ENCODE measurements around the gene TSC22D4. TPM values are rescaled to one million over a fixed set of nuclear protein-coding genes. Genes with fewer than 3 reads are reported as not detected.
A peak's percentile ranks its signal among the peaks of the same experiment; 100 is the strongest.
"Not testable (repeated sequence)": the region's sequence is repeated elsewhere in the genome, so short reads cannot be mapped to it uniquely, and the experiment has no call there.

The TSC22D4 gene
- total RNA-seq: 100 to 1,000 TPM; 157 to 159 TPM

- Mint-ChIP-seq H3K27ac (peak within 1 kb of the TSS; percentile 99), H3K27me3 (peaks cover 3% of the 10 kb centered on the region), H3K4me1 (peaks cover 28% of the 10 kb centered on the region), H3K4me3 (peak within 1 kb of the TSS; percentile 100), H3K36me3 (peaks cover 22% of the 10 kb centered on the region), H3K9me3 (no peaks in the 10 kb centered on the region)
- ATAC-seq (ENCODE audit: low read depth) (peak; percentile 78), DNase-seq (peak; percentile 93)
- POLR2A ChIA-PET: interaction anchor here (0.6 to 2.2 kb wide), 24 partner anchors 9 to 378 kb away, joined by 3 to 13 read pairs (median 4); partner anchors contain the start of genes AGFG2, AP4M1, FBXO24 and LRCH4
Observed at GRCh38 chr7:100478958-100479660, at the start of gene TSC22D4. TSC22D4 (minus strand) TSS chr7:100479214; CDS start chr7:100478038, 1,176 bp downstream.

- not testable (repeated sequence) for H3K27ac Mint-ChIP-seq; H3K36me3 Mint-ChIP-seq; ATAC-seq (ENCODE audit: low read depth); H3K4me1 Mint-ChIP-seq; H3K27me3 Mint-ChIP-seq; H3K9me3 Mint-ChIP-seq; DNase-seq; H3K4me3 Mint-ChIP-seq
- POLR2A ChIA-PET: interaction anchor here (1.0 kb wide), 1 partner anchor 10 kb away, joined by 3 read pairs; no protein-coding TSS in a partner anchor
Observed at GRCh38 chr7:100528108-100528866, 49.3 kb upstream of the TSC22D4 start.

- DNase-seq; ATAC-seq (ENCODE audit: low read depth); H3K27me3 Mint-ChIP-seq; H3K36me3 Mint-ChIP-seq; H3K4me3 Mint-ChIP-seq; H3K27ac Mint-ChIP-seq; H3K4me1 Mint-ChIP-seq; POLR2A ChIA-PET; H3K9me3 Mint-ChIP-seq: not testable (repeated sequence)
Observed at GRCh38 chr7:100523192-100523591, 44.2 kb upstream of the TSC22D4 start.

- not testable (repeated sequence) for H3K27me3 Mint-ChIP-seq; H3K4me1 Mint-ChIP-seq; H3K36me3 Mint-ChIP-seq; H3K27ac Mint-ChIP-seq; DNase-seq; H3K9me3 Mint-ChIP-seq; H3K4me3 Mint-ChIP-seq; ATAC-seq (ENCODE audit: low read depth)
- POLR2A ChIA-PET: interaction anchor here (1.0 kb wide), 1 partner anchor 17 kb away, joined by 3 read pairs; the partner anchor contains the start of gene AGFG2
Observed at GRCh38 chr7:100521909-100522593, 43.0 kb upstream of the TSC22D4 start.

GRCh38 chr7:100521076-100521475 lies 42.1 kb upstream of the TSC22D4 start:
- peaks cover 3% of the 10 kb centered on the region for H3K27me3 Mint-ChIP-seq
- H3K9me3 Mint-ChIP-seq: no peaks in the 10 kb centered on the region
- DNase-seq (no peak), ATAC-seq (ENCODE audit: low read depth) (no peak)
- H3K36me3 Mint-ChIP-seq: no peaks in the 10 kb centered on the region
- POLR2A ChIA-PET: interaction anchor here (1.0 kb wide), 1 partner anchor 18 kb away, joined by 3 read pairs; the partner anchor contains the start of gene AGFG2
- peaks cover 8% of the 10 kb centered on the region for H3K4me1 Mint-ChIP-seq
- H3K27ac Mint-ChIP-seq: no peak overlapping the region
- no peak overlapping the region for H3K4me3 Mint-ChIP-seq

- H3K4me3 Mint-ChIP-seq: no peak overlapping the region
- H3K9me3 Mint-ChIP-seq: no peaks in the 10 kb centered on the region
- DNase-seq (no peak), ATAC-seq (ENCODE audit: low read depth) (no peak)
- no peaks in the 10 kb centered on the region for H3K36me3 Mint-ChIP-seq
- H3K27ac Mint-ChIP-seq: no peak overlapping the region
- peaks cover 5% of the 10 kb centered on the region for H3K27me3 Mint-ChIP-seq
- POLR2A ChIA-PET: no interaction called here
- peaks cover 18% of the 10 kb centered on the region for H3K4me1 Mint-ChIP-seq
Observed at GRCh38 chr7:100520138-100520537, 41.1 kb upstream of the TSC22D4 start.

GRCh38 chr7:100519580-100519979 lies 40.6 kb upstream of the TSC22D4 start:
- Mint-ChIP-seq H3K4me3 (no peak overlapping the region), H3K27me3 (peaks cover 5% of the 10 kb centered on the region), H3K4me1 (peaks cover 21% of the 10 kb centered on the region), H3K36me3 (no peaks in the 10 kb centered on the region), H3K27ac (no peak overlapping the region), H3K9me3 (no peaks in the 10 kb centered on the region)
- ATAC-seq (ENCODE audit: low read depth): no peak
- DNase-seq: no peak
- POLR2A ChIA-PET: no interaction called here

- H3K36me3 Mint-ChIP-seq: no peaks in the 10 kb centered on the region
- DNase-seq (no peak), ATAC-seq (ENCODE audit: low read depth) (no peak)
- H3K4me1 Mint-ChIP-seq: peaks cover 21% of the 10 kb centered on the region
- H3K9me3 Mint-ChIP-seq: no peaks in the 10 kb centered on the region
- peaks cover 15% of the 10 kb centered on the region for H3K27me3 Mint-ChIP-seq
- POLR2A ChIA-PET: interaction anchor here (1.4 to 2.1 kb wide), 2 partner anchors 22 to 42 kb away, joined by 5 to 11 read pairs; partner anchors contain the start of gene AGFG2
- no peak overlapping the region for H3K4me3 Mint-ChIP-seq
- H3K27ac Mint-ChIP-seq: no peak overlapping the region
Observed at GRCh38 chr7:100517305-100517704, 38.3 kb upstream of the TSC22D4 start.

- no peaks in the 10 kb centered on the region for H3K36me3 Mint-ChIP-seq
- H3K27me3 Mint-ChIP-seq: peaks cover 16% of the 10 kb centered on the region
- DNase-seq (peak; percentile 54), ATAC-seq (ENCODE audit: low read depth) (peak; percentile 96)
- POLR2A ChIA-PET: interaction anchor here (0.5 to 2.1 kb wide), 9 partner anchors 23 to 87 kb away, joined by 3 to 11 read pairs (median 4); partner anchors contain the start of genes AGFG2, FBXO24, LRCH4 and TSC22D4
- peak overlapping the region; percentile 59 for H3K4me3 Mint-ChIP-seq
- H3K9me3 Mint-ChIP-seq: no peaks in the 10 kb centered on the region
- peak overlapping the region; percentile 65 for H3K27ac Mint-ChIP-seq
- H3K4me1 Mint-ChIP-seq: peaks cover 21% of the 10 kb centered on the region
Observed at GRCh38 chr7:100516135-100516812, 37.3 kb upstream of the TSC22D4 start.

GRCh38 chr7:100515072-100515532 lies 36.1 kb upstream of the TSC22D4 start:
- Mint-ChIP-seq H3K27me3 (peaks cover 18% of the 10 kb centered on the region), H3K4me3 (no peak overlapping the region), H3K36me3 (no peaks in the 10 kb centered on the region), H3K27ac (peak overlapping the region; percentile 13), H3K9me3 (no peaks in the 10 kb centered on the region), H3K4me1 (peaks cover 21% of the 10 kb centered on the region)
- no peak for DNase-seq
- ATAC-seq (ENCODE audit: low read depth): no peak
- POLR2A ChIA-PET: interaction anchor here (1.2 to 1.5 kb wide), 2 partner anchors 24 to 68 kb away, joined by 3 read pairs; partner anchors contain the start of gene AGFG2

- POLR2A ChIA-PET: interaction anchor here (1.0 kb wide), 1 partner anchor 35 kb away, joined by 3 read pairs; the partner anchor contains the start of gene TSC22D4
- Mint-ChIP-seq H3K9me3 (no peaks in the 10 kb centered on the region), H3K36me3 (no peaks in the 10 kb centered on the region), H3K27ac (no peak overlapping the region), H3K4me3 (no peak overlapping the region), H3K27me3 (peaks cover 16% of the 10 kb centered on the region), H3K4me1 (peaks cover 21% of the 10 kb centered on the region)
- no peak for DNase-seq
- ATAC-seq (ENCODE audit: low read depth): no peak
Observed at GRCh38 chr7:100513212-100513810, 34.3 kb upstream of the TSC22D4 start.

Data from activated naive CD8-positive, alpha-beta T cell treated with anti-CD3 and anti-CD28 coated beads, Interleukin-2, amount 10 ng/mL, durations not matched to agents 7 days and 5 days (primary cell).